MG63 (cell line): ENCODE data around the gene TMEM45A. TPM values are rescaled to one million over a fixed set of nuclear protein-coding genes. Genes with fewer than 3 reads are reported as not detected.
A peak's percentile ranks its signal among the peaks of the same experiment; 100 is the strongest.
"Not testable (repeated sequence)": the region's sequence is repeated elsewhere in the genome, so short reads cannot be mapped to it uniquely, and the experiment has no call there.

Source experiments
- DNase-seq: peaks from one replicate; pipeline ENCODE4 v3.0.0-alpha.2; 2020
- H3K27me3 ChIP-seq: fragments of 250-450 bp; sonication (Bioruptor Pico); 2 replicates; pipeline ENCODE4 v1.5.1; 2020; ENCODE audit warnings: mild to moderate bottlenecking, moderate library complexity
- H3K36me3 ChIP-seq: fragments of 250-450 bp; sonication (Bioruptor Pico); 2 replicates; pipeline ENCODE4 v1.5.1; 2020; ENCODE audit warnings: mild to moderate bottlenecking, moderate library complexity
- H3K4me3 ChIP-seq: fragments of 250-450 bp; sonication (Bioruptor Pico); 2 replicates; pipeline ENCODE4 v1.5.1; 2020; ENCODE audit warnings: mild to moderate bottlenecking, moderate library complexity
- H3K9me3 ChIP-seq: fragments of 250-450 bp; sonication (Bioruptor Pico); 2 replicates; pipeline ENCODE4 v1.5.1; 2020; ENCODE audit warnings: mild to moderate bottlenecking, moderate library complexity
- total RNA-seq: library from RNA; depleted of rRNA; stranded (reverse); fragments of >200 nt; shearing (Covaris generic); gene quantifications from 2 replicates; pipeline ENCODE4 v1.2.3, GENCODE V29; 2014; ENCODE audit warnings: low replicate concordance

TMEM45A gene
- total RNA-seq, 1 experiment from 2014 or later = 57.0 TPM

DNA sequence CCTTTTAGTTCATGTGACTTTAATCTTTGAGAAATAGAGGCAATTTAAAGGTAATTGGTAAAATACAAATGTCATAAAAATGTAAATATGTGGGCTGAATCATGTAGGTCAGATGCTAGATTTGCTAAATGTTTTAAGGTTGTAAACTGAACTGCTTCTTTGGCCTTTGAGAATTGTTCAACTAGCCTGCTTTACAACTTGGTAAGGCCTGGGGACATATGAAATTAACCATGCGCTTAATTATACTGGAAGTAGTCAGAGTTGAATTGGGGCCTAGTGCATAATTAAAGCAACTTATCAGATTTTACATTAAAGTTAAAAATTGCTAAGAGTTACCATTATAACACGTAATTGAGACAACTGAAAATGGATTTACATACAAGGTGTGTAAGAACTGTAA, 21.0 kb upstream of the TMEM45A start:
- H3K4me3 ChIP-seq = no peak overlapping the region
- DNase-seq = no peak
- H3K27me3 ChIP-seq = no peaks in the 10 kb centered on the region
- no peaks in the 10 kb centered on the region for H3K36me3 ChIP-seq
- H3K9me3 ChIP-seq = peaks cover 20% of the 10 kb centered on the region

DNA sequence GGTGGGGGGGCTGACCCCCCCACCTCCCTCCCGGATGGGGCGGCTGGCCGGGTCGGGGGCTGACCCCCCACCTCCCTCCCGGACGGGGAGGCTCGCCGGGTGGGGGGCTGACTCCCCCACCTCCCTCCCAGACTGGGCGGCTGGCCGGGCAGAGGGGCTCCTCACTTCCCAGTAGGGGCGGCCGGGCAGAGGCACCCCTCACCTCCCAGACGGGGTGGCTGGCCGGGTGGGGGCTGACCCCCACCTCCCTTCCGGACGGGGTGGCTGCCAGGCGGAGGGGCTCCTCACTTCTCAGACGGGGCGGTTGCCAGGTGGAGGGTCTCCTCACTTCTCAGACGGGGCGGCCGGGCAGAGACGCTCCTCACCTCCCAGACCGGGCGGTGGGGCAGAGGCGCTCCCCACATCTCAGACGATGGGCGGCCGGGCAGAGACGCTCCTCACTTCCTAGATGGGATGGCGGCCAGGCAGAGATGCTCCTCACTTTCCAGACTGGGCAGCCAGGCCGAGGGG, 14.5 kb upstream of the TMEM45A start:
- H3K4me3 ChIP-seq, H3K27me3 ChIP-seq, H3K36me3 ChIP-seq, H3K9me3 ChIP-seq, DNase-seq: not testable (repeated sequence)

GRCh38 chr3:100478521-100478920, 13.9 kb upstream of the TMEM45A start:
- not testable (repeated sequence) for H3K9me3 ChIP-seq, DNase-seq, H3K27me3 ChIP-seq

GRCh38 chr3:100480081-100480480, 12.3 kb upstream of the TMEM45A start:
- Histone ChIP-seq H3K36me3 (no peaks in the 10 kb centered on the region), H3K27me3 (no peaks in the 10 kb centered on the region; the same call in 1 of the 2 replicates), H3K9me3 (no peaks in the 10 kb centered on the region; the same call in 1 of the 2 replicates), H3K4me3 (no peak overlapping the region)
- DNase-seq = no peak

More at GRCh38 chr3:100478521-100478920, 13.9 kb upstream of the TMEM45A start:
- H3K4me3 ChIP-seq, H3K36me3 ChIP-seq: not testable (repeated sequence)

GRCh38 chr3:100482176-100482575, 10.2 kb upstream of the TMEM45A start:
- no peak overlapping the region for H3K4me3 ChIP-seq
- no peaks in the 10 kb centered on the region; the same call in 1 of the 2 replicates for H3K27me3 ChIP-seq
- no peak for DNase-seq

GRCh38 chr3:100483529-100483928, 8.9 kb upstream of the TMEM45A start:
- no peak for DNase-seq
- H3K27me3 ChIP-seq = no peaks in the 10 kb centered on the region; the same call in 1 of the 2 replicates
- no peaks in the 10 kb centered on the region for H3K9me3 ChIP-seq
- H3K4me3 ChIP-seq = no peak overlapping the region
- no peaks in the 10 kb centered on the region for H3K36me3 ChIP-seq

More at GRCh38 chr3:100482176-100482575, 10.2 kb upstream of the TMEM45A start:
- Histone ChIP-seq H3K9me3 (no peaks in the 10 kb centered on the region), H3K36me3 (no peaks in the 10 kb centered on the region)

DNA sequence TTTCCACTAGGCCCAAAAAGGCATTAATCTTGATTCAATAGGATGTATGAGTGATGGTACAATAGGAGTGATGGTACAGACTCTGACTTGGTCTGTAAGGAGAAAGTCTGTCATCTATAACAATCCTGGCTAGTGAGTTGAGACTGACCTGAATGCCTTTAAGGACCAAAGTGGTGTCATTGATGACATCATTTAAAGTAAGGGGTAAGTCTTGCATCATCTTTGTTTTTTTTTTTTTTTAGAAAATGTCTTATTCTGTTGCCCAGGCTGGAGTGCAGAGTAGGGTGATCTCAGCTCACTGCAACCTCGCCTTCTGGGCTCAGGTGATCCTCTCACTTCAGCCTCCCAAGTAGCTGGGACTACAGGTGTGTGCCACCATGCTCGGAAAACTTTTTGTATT, 5.6 kb upstream of the TMEM45A start:
- Histone ChIP-seq H3K36me3 (no peaks in the 10 kb centered on the region), H3K4me3 (no peak overlapping the region), H3K9me3 (no peaks in the 10 kb centered on the region), H3K27me3 (no peaks in the 10 kb centered on the region; the same call in 1 of the 2 replicates)
- no peak for DNase-seq

- Histone ChIP-seq H3K9me3 (no peaks in the 10 kb centered on the region), H3K27me3 (no peaks in the 10 kb centered on the region), H3K4me3 (no peak overlapping the region), H3K36me3 (no peaks in the 10 kb centered on the region)
- DNase-seq = no peak
Measured at GRCh38 chr3:100489118-100489517, 3.3 kb upstream of the TMEM45A start.

- Histone ChIP-seq H3K36me3 (peaks cover 6% of the 10 kb centered on the region), H3K27me3 (no peaks in the 10 kb centered on the region), H3K9me3 (no peaks in the 10 kb centered on the region; the same call in 1 of the 2 replicates), H3K4me3 (no peak overlapping the region)
- peak; percentile 15 for DNase-seq
Measured at GRCh38 chr3:100496711-100497261, 4.4 kb downstream of the TMEM45A start.

DNA sequence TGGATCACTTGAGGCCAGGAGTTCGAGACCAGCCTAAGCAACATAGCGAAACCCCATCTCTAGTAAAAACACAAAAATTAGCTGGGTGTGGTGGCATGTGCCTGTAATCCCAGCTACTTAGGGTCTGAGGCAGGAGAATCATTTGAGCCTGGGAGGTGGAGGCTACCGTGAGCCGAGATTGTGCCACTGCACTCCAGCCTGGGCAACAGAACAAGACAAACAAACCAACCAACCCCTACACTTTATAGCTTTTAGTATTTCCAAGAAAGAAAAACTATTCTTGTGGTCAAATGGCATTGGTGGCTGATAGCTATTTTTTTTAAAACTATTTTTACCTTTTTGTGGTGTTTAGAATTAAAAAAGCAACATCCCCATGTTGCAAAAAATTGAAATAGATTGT, 7.2 kb downstream of the TMEM45A start:
- no peaks in the 10 kb centered on the region for H3K27me3 ChIP-seq
- H3K36me3 ChIP-seq = peaks cover 6% of the 10 kb centered on the region
- H3K4me3 ChIP-seq = no peak overlapping the region
- DNase-seq = no peak
- H3K9me3 ChIP-seq = no peaks in the 10 kb centered on the region; the same call in 1 of the 2 replicates

DNA sequence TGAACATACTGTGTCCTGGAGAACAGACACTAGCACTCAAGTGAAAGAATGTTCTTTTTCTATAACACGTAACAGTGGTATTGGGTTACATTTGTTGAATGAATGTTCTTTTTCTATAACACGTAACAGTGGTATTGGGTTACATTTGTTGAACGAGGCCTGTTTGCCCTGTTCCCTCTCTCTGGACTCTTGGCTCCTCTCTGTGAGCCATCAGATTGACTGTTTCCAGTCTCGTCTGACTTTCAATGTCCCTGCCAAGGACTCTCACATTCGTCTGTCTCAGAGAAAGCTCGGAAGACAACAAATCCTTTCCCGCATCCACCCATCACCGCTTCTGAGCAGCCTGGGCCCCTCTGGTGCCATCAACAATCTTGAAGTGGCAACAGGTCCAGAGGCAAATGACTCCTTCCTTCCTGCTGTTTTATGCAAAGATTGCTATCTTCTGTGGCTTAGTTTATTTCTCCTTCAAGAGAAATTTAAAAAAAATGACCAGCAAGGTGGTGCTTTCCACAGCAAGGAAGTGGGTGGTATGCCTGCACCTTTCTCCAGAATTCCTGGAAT, 8.0 kb downstream of the TMEM45A start:
- Histone ChIP-seq H3K9me3 (no peaks in the 10 kb centered on the region; the same call in 1 of the 2 replicates), H3K36me3 (peaks cover 6% of the 10 kb centered on the region), H3K4me3 (no peak overlapping the region), H3K27me3 (no peaks in the 10 kb centered on the region)
- no peak for DNase-seq

DNA sequence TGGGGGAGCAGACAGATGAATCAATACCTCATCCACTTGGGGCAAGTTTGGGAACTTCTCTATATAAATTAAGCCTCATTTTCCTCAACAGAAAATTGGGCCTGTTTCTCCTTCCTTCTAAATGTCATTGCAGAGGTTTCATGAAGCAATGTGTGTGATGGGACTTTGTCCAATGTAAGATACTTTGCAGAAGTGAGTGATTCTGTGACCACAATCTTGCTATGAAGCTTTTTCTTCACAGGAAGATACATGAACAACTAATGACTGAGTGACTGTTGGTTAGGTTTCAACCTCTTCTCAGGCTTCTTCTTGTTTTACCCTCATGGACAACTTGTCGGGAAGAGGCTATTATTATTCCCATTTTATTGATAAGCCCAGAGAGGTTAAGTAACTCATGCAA, 11.0 kb downstream of the TMEM45A start:
- H3K9me3 ChIP-seq = peaks cover 11% of the 10 kb centered on the region; the same call in 1 of the 2 replicates
- no peak overlapping the region for H3K4me3 ChIP-seq
- 0 out of 2 replicates have a peak, but pooled peaks cover 2% of the 10 kb centered on the region for H3K36me3 ChIP-seq
- no peaks in the 10 kb centered on the region for H3K27me3 ChIP-seq
- no peak for DNase-seq

DNA sequence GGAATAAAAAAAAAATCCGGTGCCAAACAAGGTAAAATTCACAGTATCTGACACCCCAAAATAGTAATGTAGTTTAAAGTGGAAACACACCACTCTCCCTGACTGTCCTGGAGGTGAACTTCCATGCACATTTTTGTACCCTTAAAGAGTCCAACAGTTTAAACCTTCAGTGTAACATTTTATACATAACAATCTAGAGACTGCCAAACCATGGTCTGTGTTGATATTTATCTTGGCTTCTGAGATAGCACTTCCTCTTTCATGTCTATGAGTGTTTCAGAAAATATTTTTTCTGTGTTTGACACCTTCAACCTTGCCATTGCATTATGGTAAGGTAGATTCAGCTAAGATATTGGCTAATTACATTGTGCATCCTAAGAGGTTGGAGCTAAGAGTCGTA, 13.9 kb downstream of the TMEM45A start:
- Histone ChIP-seq H3K27me3 (no peaks in the 10 kb centered on the region), H3K36me3 (no peaks in the 10 kb centered on the region), H3K9me3 (peaks cover 11% of the 10 kb centered on the region), H3K4me3 (no peak overlapping the region)
- no peak for DNase-seq

GRCh38 chr3:100509818-100510217, 17.4 kb downstream of the TMEM45A start:
- peaks cover 19% of the 10 kb centered on the region for H3K9me3 ChIP-seq
- not testable (repeated sequence) for H3K36me3 ChIP-seq, H3K4me3 ChIP-seq, DNase-seq, H3K27me3 ChIP-seq

DNA sequence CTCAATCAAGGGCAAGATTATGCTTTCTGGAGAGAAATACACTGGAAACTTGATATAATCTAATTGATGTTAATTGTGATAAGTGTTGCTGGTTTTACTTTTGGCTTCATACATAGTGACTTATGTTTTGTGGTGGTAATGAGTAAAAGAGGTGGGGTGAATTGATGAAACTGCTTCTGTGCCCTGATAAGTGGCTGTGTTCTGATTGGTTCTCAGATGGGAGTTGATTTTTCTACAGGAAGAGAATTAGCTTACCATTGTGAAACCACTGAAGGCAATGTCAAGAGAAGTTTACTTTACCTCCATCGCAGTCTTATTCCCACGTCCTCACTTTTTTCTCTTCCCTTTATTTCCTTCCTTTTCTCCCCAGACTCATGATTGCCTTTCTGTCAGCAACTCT, 23.8 kb downstream of the TMEM45A start:
- no peaks in the 10 kb centered on the region for H3K27me3 ChIP-seq
- H3K36me3 ChIP-seq = no peaks in the 10 kb centered on the region
- no peak overlapping the region for H3K4me3 ChIP-seq
- H3K9me3 ChIP-seq = peaks cover 8% of the 10 kb centered on the region
- no peak for DNase-seq

DNA sequence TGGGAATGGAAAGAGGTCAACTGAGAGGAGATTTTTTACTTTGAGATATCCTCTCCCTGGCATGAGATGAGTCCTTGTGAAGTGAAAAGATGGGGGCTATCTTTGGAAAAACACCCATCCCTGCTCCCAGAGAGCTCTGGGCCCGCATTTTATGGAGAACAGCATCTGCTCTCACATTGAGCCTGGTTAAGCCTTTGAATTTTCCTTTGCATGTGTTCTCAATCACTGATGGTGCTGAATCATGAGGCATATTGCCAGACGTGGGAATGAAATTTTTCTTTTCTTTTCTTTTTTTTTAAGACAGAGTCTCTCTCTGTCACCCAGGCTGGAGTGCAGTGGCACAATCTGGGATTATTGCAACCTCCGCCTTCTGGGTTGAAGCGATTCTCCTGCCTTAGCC, 24.4 kb downstream of the TMEM45A start:
- Histone ChIP-seq H3K36me3 (no peaks in the 10 kb centered on the region), H3K9me3 (peaks cover 8% of the 10 kb centered on the region), H3K4me3 (no peak overlapping the region), H3K27me3 (no peaks in the 10 kb centered on the region)
- no peak for DNase-seq

DNA sequence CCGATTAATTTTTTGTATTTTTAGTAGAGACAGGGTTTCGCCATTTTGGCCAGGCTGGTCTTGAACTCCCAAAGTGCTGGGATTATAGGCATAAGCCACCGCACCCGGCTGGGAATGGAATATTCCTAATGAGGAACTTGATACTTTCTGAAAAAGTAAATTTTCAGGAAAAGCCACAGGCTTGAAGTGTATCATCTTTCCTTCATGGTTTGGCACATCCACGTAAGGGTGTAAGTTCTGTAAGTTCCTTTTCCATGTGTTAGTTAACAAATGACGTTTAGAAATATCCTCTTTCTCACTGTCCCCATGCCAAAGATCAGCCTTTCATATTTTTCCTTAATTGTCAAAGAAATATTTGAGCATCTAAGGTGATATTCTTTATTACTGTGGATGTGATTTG, 24.9 kb downstream of the TMEM45A start:
- Histone ChIP-seq H3K27me3 (no peaks in the 10 kb centered on the region), H3K36me3 (no peaks in the 10 kb centered on the region), H3K9me3 (peaks cover 6% of the 10 kb centered on the region), H3K4me3 (no peak overlapping the region)
- DNase-seq = no peak

GRCh38 chr3:100518244-100518643, 25.8 kb downstream of the TMEM45A start:
- Histone ChIP-seq H3K4me3 (no peak overlapping the region), H3K27me3 (no peaks in the 10 kb centered on the region), H3K9me3 (peaks cover 4% of the 10 kb centered on the region), H3K36me3 (no peaks in the 10 kb centered on the region)
- no peak for DNase-seq
